ENCODE data around the gene EVX2.

EVX2 gene

GRCh38 chr2:176082824-176083751 lies 674 bp downstream of the EVX2 start:
- DNase-seq (ENCODE audit: low read depth in 2 of 2), result no peak

GRCh38 chr2:176082525-176082823 lies 1.3 kb downstream of the EVX2 start:
- no peak for DNase-seq (ENCODE audit: low read depth in 2 of 2)

- DNase-seq (ENCODE audit: low read depth in 2 of 2), result no peak
These were observed 1.8 kb downstream of the EVX2 start for GRCh38 chr2:176081837-176082524.

GRCh38 chr2:176081376-176081836 lies 2.4 kb downstream of the EVX2 start:
- no peak for DNase-seq (ENCODE audit: low read depth in 2 of 2)

- DNase-seq (ENCODE audit: low read depth in 2 of 2), result no peak
These were observed 3.0 kb downstream of the EVX2 start for GRCh38 chr2:176080540-176081375.

GRCh38 chr2:176079831-176080539 lies 3.8 kb downstream of the EVX2 start:
- no peak for DNase-seq (ENCODE audit: low read depth in 2 of 2)

GRCh38 chr2:176079285-176079830 lies 4.4 kb downstream of the EVX2 start:
- no peak for DNase-seq (ENCODE audit: low read depth in 2 of 2)

- no peak for DNase-seq (ENCODE audit: low read depth in 2 of 2)
These were observed 5.0 kb downstream of the EVX2 start for GRCh38 chr2:176078541-176079284.

- DNase-seq (ENCODE audit: low read depth in 2 of 2), result no peak
These were observed 7.0 kb downstream of the EVX2 start for GRCh38 chr2:176076796-176077195.

- DNase-seq (ENCODE audit: low read depth in 2 of 2), result no peak
These were observed 7.7 kb downstream of the EVX2 start for GRCh38 chr2:176076063-176076462.

GRCh38 chr2:176075481-176075880 lies 8.3 kb downstream of the EVX2 start:
- no peak for DNase-seq (ENCODE audit: low read depth in 2 of 2)

- DNase-seq (ENCODE audit: low read depth in 2 of 2), result no peak
These were observed 8.8 kb downstream of the EVX2 start for GRCh38 chr2:176074919-176075425.

- DNase-seq (ENCODE audit: low read depth in 2 of 2), result no peak
These were observed 10.5 kb downstream of the EVX2 start for GRCh38 chr2:176072951-176073904.

- DNase-seq (ENCODE audit: low read depth in 2 of 2), result no peak
These were observed 11.5 kb downstream of the EVX2 start for GRCh38 chr2:176072292-176072669.

GRCh38 chr2:176071330-176072291 lies 12.2 kb downstream of the EVX2 start:
- DNase-seq (ENCODE audit: low read depth in 2 of 2), result no peak

- no peak for DNase-seq (ENCODE audit: low read depth in 2 of 2)
These were observed 15.3 kb downstream of the EVX2 start for GRCh38 chr2:176068419-176068832.

GRCh38 chr2:176067589-176068418 lies 16.0 kb downstream of the EVX2 start:
- DNase-seq (ENCODE audit: low read depth in 2 of 2), result no peak

All from stimulated activated CD4-positive, alpha-beta T cell treated with anti-CD3 and anti-CD28 coated beads, Interleukin-12 subunit alpha, Interleukin-12 subunit beta, amount 100 ng/mL, for 24 hours (primary cell).